ENCODE data around the gene SAMD5.
A peak's percentile ranks its signal among the peaks of the same experiment; 100 is the strongest.

The SAMD5 gene

GRCh38 chr6:147586044-147586443, 77.6 kb downstream of the SAMD5 start:
- in situ Hi-C loops (cut with HindIII; ENCODE audit: low sequenced_read_pairs), result no loop called here
- DNase-seq (ENCODE audit: low read depth, low spot score), result peak; percentile 16

GRCh38 chr6:147587907-147588306, 79.4 kb downstream of the SAMD5 start:
- DNase-seq (ENCODE audit: low read depth, low spot score), result no peak
- no peak overlapping the region for H3K4me3 ChIP-seq (ENCODE audit: low read depth, low read length)
- TF ChIP-seq CTCF (IDR thresholded peaks at IDR 0.05; ENCODE audit: low read depth, low read length), result no peak
- in situ Hi-C loops (cut with HindIII; ENCODE audit: low sequenced_read_pairs), result no loop called here

More at GRCh38 chr6:147586044-147586443, 77.6 kb downstream of the SAMD5 start:
- TF ChIP-seq CTCF (IDR thresholded peaks at IDR 0.05; ENCODE audit: low read depth, low read length), result no peak
- H3K4me3 ChIP-seq (ENCODE audit: low read depth, low read length), result no peak overlapping the region

GRCh38 chr6:147588469-147588868, 80.0 kb downstream of the SAMD5 start:
- no peak overlapping the region for H3K4me3 ChIP-seq (ENCODE audit: low read depth, low read length)
- in situ Hi-C loops (cut with HindIII; ENCODE audit: low sequenced_read_pairs), result no loop called here
- TF ChIP-seq CTCF (IDR thresholded peaks at IDR 0.05; ENCODE audit: low read depth, low read length), result no peak
- DNase-seq (ENCODE audit: low read depth, low spot score), result no peak

- no peak for DNase-seq (ENCODE audit: low read depth, low spot score)
- no peak for TF ChIP-seq CTCF (IDR thresholded peaks at IDR 0.05; ENCODE audit: low read depth, low read length)
- H3K4me3 ChIP-seq (ENCODE audit: low read depth, low read length), result no peak overlapping the region
- in situ Hi-C loops (cut with HindIII; ENCODE audit: low sequenced_read_pairs), result no loop called here
Observed at GRCh38 chr6:147589739-147590250, 81.3 kb downstream of the SAMD5 start.

- TF ChIP-seq CTCF (IDR thresholded peaks at IDR 0.05; ENCODE audit: low read depth, low read length), result no peak
- in situ Hi-C loops (cut with HindIII; ENCODE audit: low sequenced_read_pairs), result no loop called here
- H3K4me3 ChIP-seq (ENCODE audit: low read depth, low read length), result no peak overlapping the region
- DNase-seq (ENCODE audit: low read depth, low spot score), result no peak
Observed at GRCh38 chr6:147595961-147596360, 87.5 kb downstream of the SAMD5 start.

GRCh38 chr6:147603392-147604081, 95.0 kb downstream of the SAMD5 start:
- no peak for TF ChIP-seq CTCF (IDR thresholded peaks at IDR 0.05; ENCODE audit: low read depth, low read length)
- no peak for DNase-seq (ENCODE audit: low read depth, low spot score)
- in situ Hi-C loops (cut with HindIII; ENCODE audit: low sequenced_read_pairs), result no loop called here
- no peak overlapping the region for H3K4me3 ChIP-seq (ENCODE audit: low read depth, low read length)
